ENCODE data around the gene CDH3.

CDH3 gene

DNA sequence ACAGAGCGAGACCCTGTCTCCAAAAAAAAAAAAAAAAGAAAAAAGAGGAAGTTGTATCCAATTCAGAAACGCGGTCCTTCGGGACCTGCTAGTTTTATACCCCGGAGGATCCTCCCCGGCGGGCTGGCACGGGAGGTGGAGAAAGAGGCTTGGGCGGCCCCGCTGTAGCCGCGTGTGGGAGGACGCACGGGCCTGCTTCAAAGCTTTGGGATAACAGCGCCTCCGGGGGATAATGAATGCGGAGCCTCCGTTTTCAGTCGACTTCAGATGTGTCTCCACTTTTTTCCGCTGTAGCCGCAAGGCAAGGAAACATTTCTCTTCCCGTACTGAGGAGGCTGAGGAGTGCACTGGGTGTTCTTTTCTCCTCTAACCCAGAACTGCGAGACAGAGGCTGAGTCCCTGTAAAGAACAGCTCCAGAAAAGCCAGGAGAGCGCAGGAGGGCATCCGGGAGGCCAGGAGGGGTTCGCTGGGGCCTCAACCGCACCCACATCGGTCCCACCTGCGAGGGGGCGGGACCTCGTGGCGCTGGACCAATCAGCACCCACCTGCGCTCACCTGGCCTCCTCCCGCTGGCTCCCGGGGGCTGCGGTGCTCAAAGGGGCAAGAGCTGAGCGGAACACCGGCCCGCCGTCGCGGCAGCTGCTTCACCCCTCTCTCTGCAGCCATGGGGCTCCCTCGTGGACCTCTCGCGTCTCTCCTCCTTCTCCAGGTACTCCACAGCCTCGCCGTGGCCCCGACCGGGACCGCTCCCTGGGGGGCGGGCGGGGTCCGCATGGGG is at the start of gene CDH3:
CDH3 (plus strand) TSS at position 596 of the 779 bp plus-strand sequence; CDS start at position 666, 70 bp downstream.
- DNase-seq (ENCODE audit: low read depth, low spot score), result no peak

DNA sequence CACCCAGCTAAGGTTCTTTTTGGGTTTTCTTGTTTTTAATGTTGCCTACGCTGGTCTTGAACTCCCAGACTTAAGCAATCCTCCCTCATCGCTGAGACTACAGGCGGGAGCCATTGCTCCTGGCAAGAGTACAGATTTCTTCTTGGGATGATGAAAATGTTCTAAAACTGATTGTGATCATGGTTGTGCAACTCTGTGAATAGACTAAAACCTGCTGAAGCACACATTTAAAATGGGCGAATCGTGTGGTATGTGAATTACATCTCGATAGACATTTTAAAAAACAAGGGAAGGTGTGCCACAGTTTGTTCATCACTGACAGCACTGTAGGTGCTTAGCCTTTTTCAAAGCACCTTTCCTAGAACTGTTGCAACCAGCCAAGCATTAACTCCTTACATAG is 48.8 kb upstream of the CDH3 start:
- DNase-seq (ENCODE audit: low read depth, low spot score), result no peak

DNA sequence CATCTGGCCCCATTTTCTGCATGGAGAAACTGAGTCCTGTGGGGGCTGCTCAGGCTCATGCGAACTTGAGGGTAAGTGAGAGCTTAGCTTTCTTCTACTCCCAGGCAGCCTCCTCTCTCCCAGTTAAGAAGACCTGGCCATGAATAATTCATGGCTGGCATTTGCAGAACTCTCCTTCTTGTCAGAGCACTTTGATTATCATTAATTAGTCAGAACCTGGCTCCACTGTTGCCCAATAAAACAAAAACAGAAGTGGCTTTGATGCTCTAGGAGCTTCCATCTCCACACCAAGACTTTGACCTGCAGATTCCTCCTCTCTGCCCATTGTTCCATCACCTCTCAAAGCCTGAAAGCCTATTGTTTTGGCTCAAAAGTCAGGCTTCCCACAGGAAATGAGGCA is 45.5 kb upstream of the CDH3 start:
- no peak for DNase-seq (ENCODE audit: low read depth, low spot score)

DNA sequence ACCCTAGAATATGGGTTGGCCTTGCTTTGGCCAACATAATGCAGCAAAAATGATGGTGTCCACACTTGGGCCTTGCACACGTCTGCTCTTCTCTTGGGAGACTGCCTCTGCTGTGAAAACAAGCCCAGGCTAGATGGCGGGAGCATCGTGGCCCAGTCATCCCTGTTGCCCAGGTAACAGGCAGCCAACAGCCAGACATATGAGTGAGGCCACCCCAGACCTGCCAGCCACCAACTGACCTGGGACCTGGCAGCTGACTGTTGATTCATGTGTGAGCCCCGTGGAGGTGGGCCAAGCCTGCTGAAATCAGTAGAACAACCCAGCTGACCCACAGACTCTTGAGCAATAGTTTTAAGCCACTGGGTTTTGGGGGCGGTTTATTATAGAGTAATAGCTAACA is 39.4 kb upstream of the CDH3 start:
- no peak for DNase-seq (ENCODE audit: low read depth, low spot score)

DNA sequence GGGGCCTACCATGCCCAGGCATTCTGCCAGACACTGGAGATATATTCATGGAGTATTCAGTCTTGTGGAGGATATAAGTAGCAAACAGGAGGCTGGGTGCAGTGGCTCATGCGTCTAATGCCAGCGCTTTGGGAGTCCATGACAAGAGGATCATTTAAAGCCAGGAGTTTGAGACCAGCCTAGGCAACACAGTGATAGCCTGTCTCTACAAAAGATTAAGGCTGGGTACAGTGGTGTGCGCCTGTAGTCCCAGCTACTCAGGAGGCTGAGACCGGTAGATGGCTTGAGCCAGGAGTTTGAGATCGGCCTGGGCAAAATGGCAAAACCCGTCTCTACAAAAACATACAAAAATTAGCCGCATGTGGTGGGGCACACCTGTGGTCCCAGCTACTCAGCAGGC is 37.7 kb upstream of the CDH3 start:
- DNase-seq (ENCODE audit: low read depth, low spot score), result no peak

DNA sequence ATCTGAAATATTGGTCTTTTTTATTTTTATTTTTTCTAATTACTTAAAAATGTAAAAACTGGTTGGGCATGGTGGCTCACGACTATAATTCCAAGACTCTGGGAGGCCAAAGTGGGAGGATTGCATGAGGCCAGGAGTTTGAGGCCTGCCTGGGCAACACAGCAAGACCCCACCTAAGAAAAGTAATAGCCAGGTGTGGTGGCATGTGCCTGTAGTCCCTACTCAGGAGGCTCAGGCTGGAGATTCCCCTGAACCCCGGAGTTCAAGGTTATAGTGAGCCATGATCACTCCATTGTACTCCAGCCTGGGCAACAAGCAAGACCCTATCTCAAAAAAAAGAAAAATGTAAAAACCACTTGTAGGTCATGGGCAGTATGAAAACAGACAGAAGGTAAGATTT is 36.8 kb upstream of the CDH3 start:
- no peak for DNase-seq (ENCODE audit: low read depth, low spot score)

DNA sequence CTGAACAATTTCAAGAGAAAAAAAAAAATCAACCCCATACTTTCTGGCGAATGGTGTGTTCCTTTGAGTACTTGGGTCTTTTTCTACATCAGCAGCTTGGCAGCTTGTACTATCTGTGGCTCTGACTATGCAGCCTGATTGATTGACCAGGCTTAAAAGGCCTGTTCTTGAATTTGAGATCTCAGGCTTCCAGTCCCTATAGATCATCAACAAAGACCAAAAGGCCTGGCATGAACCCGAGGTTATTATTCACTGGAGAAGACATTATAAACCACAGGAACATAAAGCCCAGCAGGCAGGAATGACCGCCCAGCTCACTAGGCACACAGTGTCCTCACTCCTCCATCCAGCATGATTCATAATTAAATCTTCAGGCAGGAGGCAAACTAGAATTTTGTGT is 32.1 kb upstream of the CDH3 start:
- DNase-seq (ENCODE audit: low read depth, low spot score), result no peak

DNA sequence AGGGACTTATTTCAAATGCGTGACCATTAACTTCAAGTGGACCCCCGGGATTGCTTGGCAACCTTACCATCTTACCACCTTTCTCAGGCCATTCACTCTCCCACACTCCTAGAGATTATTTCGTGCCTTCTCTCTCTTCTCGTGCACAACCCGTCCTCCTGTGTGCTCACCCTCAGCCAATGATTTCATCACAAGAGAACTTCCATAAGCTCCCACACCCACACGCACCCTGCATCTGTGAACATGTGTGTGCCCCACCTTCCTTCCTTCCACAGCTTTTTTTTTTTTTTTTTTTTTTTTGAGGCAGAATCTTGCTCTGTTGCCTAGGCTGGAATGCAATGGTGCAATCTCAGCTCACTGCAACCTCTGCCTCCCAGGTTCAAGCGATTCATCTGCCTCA is 27.4 kb upstream of the CDH3 start:
- DNase-seq (ENCODE audit: low read depth, low spot score), result no peak

DNA sequence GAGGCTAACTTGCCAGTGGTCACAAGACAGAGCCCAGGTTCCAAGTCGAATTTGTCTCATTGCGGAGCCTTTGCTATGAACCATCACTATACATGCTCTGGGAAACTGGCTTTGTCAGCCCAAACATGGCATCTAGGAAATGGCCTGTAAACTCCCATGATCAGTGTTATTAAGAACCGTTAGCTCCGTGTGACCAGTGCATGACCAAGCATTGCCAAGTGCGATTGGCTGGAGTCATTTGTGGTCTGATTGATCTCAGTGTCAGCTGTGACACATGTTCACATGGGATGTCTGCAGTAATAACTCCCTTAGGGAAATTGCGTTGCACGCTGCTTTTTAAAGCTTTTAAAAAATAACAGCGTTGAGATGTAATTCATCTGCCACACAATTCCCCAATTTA is 18.6 kb upstream of the CDH3 start:
- no peak for DNase-seq (ENCODE audit: low read depth, low spot score)

DNA sequence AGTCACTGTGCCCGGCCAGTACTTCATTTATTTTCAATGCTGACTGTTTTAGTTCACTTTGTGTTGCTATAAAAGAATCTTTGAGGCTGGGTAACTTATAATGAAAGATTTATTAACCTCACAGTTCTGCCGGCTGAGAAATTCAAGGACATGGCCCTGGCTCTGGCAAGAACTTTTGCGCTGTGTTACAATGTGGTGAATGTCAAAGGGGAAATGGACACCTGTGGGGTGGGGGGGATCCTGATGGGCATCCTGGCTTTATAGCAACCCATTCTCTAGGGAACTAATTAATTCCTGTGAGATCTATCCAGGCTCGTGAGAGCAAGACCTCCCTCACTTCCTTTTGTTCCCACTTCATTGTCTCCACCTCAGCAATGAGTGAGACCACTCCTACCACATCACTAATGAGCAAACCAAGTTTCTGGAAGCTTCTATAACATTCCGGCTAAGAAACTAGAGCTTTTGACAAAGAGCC is 17.1 kb upstream of the CDH3 start:
- no peak for DNase-seq (ENCODE audit: low read depth, low spot score)

DNA sequence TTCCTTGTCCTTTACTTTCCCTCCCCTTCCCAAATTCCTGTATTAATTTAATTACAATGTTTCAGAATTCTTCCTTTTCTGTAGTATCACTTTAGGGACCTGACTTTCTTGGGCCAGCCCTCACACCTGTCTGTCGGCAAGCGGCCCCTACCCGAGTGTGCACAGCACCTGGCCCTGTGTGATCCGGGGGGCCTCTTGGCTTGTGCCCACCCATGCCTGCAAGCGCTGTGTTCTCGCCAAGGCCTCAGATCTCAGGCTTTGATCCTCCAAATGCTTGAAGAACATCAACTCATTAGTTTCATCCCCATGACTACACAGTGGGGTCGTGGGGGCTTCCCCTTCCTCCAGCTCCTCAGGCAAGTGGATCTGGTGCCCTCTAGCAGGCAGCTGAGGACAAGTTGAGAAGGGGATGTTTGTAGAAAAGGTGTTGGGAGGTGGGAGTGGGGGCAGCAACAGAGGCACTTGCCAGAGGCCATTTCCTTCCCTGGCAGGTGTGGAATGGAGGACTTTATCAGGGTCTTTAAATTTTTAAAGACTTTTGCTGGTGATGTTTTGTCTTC is 15.7 kb upstream of the CDH3 start:
- DNase-seq (ENCODE audit: low read depth, low spot score), result no peak

DNA sequence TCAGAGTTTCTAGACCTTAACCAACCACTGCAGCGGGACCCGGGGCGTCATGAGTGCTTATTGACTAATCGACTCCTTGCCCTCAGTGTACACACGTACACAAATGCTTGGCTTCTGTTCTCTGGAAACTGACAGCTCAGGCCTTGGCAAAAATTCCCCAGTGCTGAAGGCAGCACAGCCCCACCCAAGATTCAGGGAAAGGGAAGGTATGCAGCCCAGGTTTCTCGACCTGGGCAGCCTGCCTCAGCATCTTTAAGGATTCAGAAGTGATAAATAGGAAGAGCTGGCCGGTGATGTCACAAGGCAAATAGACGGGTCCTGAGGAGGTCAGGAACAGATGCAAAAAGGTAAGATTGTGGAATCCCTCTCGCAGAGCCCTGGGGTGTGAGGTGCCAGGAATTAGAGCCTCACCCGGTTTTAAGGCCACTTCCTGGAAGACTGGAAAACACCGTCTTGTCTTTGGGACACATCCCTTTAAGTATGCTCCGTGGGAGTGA is 9.0 kb upstream of the CDH3 start:
- no peak for DNase-seq (ENCODE audit: low read depth, low spot score)

DNA sequence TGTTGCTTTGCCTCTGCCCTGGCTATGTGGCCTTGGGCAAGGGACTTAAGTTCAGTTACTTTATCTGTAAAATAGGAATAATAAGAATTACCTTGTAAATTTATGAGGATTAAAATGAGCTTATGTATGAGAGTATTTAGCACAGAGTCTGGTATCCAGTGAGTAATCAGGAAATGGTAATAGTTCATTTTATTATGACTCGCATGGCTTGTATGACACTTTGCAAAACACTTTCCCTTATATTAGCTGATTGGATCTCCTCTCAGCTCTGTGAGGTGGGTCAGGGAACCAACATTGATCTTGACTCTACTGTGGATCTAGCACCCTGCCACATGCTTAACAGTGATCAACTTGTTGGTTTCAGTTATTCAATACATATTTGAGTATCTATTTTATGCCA is 8.3 kb upstream of the CDH3 start:
- no peak for DNase-seq (ENCODE audit: low read depth, low spot score)

DNA sequence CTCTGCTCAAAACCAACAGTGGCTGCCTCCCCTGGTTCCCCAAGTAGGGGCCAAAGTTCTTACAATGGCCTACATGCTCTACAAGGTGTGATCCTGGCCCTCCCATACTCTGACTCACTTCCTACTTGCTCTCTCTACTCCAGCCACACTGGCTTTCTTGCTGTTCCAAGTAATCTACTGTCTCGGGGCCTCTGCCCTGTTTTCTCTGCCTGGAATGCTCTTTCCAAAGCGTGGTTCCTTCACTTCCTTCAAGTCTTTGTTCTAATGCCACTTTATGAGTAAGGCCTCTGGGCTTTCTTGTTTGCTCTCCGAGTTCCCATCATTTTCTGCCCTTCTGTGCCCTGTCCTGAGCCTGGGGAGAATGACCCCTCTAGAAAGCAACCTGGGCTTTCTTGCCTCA is 4.1 kb upstream of the CDH3 start:
- DNase-seq (ENCODE audit: low read depth, low spot score), result no peak

DNA sequence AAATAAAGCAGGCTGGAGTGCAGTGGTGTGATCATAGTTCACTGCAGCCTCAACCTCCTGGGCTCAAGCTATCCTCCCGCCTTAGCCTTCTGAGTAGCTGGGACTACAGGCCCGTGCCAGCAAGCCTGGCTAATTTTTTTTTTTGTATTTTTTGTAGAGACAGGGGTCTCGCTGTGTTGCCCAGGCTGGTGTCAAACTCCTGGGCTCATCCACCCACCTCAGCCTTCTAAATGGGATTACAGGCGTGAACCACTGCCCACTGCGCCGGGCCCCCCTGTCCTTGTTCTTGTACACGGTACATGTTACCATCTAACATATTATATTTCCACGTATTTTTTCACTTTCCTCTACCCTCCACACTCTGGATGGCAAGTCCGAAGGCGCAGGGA is 3.1 kb upstream of the CDH3 start:
- DNase-seq (ENCODE audit: low read depth, low spot score), result no peak

DNA sequence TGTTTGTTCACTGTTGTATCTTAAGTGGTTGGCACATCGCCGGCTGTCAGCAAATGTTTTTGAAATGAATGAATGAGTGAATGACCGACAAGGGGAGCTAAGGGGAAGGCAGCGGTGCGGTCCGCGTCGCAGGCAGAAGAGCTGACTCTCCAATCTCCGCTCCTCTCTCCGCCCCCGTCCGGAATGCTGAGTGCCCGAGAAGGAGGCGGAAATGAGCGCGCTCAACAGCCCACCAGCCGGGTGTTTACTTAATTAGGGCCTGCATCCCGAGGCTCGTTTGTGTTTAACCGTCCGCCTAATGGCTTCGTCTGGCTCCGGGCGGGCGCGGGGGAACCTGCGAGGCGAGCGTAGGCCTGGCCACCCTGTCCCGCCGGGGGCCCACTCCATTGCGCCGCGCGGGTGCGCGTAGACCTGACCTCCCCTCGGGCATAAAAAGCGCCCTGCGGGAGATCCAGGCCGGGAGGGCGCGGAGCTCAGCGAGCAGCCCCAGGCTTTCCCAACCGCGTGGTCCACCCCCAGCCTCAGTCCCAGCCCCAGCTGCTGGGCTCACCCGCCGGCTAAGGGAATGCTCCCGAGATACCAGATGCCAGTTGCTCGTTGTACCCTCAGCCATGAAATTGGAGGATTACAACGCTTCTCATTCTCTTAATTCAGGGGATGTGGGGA is 2.5 kb upstream of the CDH3 start:
- DNase-seq (ENCODE audit: low read depth, low spot score), result no peak

DNA sequence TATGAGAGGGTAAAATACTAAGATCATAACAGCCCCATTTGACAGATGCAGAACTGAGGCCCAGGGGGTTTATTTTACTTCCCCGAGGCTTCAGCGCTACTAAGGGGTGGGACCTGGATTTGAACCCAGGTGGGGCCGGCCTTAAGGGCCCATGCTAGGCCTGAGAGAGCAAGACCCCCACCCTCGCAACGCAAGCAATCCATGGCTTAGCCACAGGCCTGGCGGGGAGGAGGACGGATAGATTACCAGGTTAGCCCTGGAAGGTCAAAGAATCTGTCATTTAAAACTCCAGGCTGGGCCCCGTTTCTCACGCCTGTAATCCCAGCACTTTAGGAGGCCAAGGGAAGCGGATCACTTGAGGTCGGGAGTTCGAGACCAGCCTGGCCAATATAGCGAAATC is 1.9 kb upstream of the CDH3 start:
- DNase-seq (ENCODE audit: low read depth, low spot score), result no peak

DNA sequence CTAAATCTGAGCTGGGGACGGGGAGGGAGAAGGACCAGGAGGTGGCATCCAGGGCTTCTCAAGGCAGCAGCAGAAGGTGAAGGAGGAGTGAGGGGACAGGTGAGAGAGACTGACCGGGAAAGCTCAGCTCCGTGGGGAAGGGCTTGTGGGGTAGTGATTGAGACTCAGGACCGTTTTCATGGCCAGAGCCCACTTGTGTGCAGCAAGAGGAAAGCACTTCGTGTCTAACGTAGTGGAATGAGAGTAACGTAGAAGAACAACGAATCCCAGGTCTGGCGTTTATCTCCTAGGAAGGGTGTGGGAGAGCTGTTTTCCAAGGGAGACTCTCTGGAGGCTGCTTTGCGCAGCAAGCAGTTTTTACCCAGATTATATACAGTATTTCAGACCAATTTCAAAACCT is 1.3 kb upstream of the CDH3 start:
- no peak for DNase-seq (ENCODE audit: low read depth, low spot score)

DNA sequence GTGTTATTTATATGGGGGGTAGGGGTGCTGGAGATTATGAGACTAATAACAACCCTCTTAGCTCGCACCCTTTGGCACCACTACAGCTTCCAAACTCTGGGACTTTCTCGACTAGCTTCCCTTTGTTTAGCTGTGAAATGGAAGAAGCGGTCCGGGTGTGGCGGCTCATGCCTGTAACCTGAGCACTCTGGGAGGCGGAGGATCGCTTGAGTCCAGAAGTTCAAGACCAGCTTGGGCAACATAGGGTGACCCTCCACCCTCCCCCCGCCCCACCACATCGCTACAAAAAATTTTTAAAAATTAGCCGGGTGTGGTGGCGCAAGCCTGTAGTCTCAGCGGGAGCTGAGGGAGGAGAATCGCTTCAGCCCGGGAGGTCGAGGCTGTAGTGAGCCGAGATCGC is 814 bp upstream of the CDH3 start:
- no peak for DNase-seq (ENCODE audit: low read depth, low spot score)

DNA sequence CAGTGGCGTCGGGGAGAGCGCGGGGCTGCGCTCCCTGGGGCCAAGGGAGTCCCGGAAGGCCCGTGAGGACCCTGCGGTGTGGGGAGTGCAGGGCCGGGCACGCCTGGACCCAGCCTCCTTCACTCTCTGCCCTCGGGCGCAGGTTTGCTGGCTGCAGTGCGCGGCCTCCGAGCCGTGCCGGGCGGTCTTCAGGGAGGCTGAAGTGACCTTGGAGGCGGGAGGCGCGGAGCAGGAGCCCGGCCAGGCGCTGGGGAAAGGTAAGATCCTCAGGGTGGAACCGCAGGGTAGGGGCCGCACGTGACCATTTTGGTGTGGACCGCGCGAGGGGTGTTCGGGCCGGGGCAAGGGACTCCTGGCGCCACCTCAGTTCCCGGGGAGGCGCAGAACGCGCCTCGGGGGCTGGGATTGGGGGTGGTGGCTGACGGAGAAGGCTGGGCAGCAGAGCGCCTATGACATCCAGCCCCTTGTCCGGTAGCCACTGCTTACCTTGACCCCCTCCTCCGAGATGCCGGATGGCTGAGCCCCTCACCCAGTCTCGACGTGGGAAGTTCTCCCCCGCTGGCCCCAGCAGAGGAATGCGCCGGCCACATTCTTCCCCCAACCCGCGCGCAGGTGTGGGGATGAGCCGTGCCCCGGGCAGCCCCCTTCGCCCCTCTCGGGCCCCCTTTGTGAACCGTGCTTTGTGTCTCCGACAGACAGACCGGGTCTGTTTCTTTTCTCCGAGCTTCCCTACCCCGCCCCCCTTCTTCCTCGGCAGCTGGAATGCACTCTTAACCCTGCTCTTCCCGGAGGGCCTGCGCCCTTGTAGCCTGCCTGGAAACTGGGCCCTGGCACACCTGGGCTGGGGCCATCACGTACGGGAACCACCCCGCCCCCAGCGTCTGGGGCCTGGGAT is 631 bp downstream of the CDH3 start:
- DNase-seq (ENCODE audit: low read depth, low spot score), result no peak

DNA sequence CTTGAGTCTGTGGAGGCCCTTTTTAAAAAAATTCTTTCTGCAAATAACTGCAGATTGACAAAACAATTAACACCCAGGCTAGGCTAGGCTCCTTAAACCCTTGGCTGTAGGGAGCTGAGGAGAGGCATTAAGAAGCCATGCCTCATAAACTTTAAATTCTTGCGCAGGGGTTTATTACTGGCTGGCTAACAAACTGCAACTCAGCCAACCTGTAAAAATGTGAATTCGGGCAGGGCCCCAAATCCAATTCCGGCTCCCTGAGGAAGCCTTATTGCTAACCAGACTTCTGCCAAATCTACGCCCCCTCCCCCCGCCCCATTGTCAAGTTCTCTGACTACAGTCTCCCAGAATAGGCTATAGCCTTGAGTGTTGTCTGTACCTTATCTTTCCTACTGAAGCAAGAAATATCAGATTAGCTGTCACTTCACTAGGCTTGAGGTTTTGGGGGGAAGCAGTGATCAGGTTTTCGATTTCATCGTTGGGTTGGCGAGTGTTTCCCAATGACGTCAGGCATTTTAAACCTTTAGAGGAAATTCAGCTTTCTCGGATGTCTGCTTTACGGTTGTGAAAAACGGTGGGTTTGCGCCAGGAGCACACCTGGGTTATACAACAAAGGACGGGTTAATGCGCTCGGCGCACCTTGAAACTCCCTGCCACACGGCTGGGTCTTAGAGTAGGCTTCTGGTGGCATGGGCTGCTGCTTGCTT is 2.0 kb downstream of the CDH3 start:
- DNase-seq (ENCODE audit: low read depth, low spot score), result no peak
